ENCODE results near the gene LRRFIP1.

DNA sequence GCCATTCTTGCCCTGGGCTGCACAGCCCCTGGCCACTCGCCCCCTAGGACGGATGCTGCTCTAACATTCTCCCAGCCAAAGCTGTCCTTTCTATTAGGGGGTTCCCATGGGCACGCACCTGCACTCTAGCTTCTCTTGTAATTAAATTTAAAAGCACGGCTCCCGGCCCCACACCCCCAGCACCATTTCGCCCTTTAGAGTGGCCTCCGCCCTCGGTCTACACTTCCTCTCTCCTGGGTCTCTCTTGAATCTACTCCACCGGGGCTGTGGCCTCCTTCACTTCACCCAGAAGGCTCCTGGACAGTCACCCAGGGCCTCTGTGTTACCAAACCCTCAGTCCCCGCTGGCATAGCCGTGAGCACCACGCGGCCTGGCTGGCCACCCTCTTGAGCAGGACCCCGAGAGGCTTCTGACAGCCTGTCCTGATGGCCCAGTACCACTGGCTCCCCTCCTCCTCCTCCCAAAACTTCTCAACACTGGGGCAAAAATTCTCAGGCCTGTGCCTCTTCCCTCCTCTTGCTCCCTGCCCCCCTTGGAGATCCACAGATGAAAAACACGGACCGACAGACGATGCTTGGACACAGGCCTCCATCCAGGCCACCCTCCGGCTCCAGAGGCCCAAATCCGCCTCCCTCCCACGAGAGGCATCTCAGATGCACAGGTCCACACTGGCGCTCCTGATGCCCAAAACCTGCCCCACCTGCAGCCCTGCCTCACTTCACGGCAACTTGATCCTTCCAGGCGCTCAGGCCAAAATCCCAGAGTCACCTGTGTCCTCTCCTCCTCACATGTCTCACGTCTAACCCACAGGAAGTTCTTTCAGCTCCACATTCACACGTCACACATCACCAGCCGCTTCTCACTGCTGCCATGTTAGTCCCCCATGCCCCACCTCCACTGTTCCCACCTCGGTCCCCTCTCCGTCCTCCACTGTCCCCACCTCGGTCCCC, 29.9 kb upstream of the LRRFIP1 start:
- TF ChIP-seq SRF (IDR thresholded peaks at IDR 0.05; ENCODE audit: low read depth in 2 of 2, low read length in 2 of 2) (no peak), SIN3A (IDR thresholded peaks at IDR 0.05; ENCODE audit: low read depth, low read length) (no peak), BACH1 (IDR thresholded peaks at IDR 0.05; ENCODE audit: borderline replicate concordance) (no peak), SMARCA5 (IDR thresholded peaks at IDR 0.05) (no peak), JUND (IDR thresholded peaks at IDR 0.05; ENCODE audit: low read depth, low read length) (no peak), CEBPB (IDR thresholded peaks at IDR 0.05; ENCODE audit: borderline replicate concordance in 1 of 2, low read depth in 2 of 2, low read length in 2 of 2) (no peak), CREB1 (IDR thresholded peaks at IDR 0.05; ENCODE audit: low read depth) (no peak)
- TF ChIP-seq, protein P1, sequence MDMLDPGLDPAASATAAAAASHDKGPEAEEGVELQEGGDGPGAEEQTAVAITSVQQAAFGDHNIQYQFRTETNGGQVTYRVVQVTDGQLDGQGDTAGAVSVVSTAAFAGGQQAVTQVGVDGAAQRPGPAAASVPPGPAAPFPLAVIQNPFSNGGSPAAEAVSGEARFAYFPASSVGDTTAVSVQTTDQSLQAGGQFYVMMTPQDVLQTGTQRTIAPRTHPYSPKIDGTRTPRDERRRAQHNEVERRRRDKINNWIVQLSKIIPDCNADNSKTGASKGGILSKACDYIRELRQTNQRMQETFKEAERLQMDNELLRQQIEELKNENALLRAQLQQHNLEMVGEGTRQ (IDR thresholded peaks at IDR 0.05; ENCODE audit: borderline replicate concordance, low read depth, low read length), result no peak
- TF ChIP-seq, protein P2, sequence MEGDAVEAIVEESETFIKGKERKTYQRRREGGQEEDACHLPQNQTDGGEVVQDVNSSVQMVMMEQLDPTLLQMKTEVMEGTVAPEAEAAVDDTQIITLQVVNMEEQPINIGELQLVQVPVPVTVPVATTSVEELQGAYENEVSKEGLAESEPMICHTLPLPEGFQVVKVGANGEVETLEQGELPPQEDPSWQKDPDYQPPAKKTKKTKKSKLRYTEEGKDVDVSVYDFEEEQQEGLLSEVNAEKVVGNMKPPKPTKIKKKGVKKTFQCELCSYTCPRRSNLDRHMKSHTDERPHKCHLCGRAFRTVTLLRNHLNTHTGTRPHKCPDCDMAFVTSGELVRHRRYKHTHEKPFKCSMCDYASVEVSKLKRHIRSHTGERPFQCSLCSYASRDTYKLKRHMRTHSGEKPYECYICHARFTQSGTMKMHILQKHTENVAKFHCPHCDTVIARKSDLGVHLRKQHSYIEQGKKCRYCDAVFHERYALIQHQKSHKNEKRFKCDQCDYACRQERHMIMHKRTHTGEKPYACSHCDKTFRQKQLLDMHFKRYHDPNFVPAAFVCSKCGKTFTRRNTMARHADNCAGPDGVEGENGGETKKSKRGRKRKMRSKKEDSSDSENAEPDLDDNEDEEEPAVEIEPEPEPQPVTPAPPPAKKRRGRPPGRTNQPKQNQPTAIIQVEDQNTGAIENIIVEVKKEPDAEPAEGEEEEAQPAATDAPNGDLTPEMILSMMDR (IDR thresholded peaks at IDR 0.05 in 2 of 3, conservative IDR thresholded peaks at IDR 0.05 in 1 of 3; ENCODE audit: control insufficient read depth in 2 of 3, extremely low read depth in 1 of 3, insufficient read depth in 1 of 3, low read depth in 3 of 3, low read length in 3 of 3), result no peak
- TF ChIP-seq, protein P3, sequence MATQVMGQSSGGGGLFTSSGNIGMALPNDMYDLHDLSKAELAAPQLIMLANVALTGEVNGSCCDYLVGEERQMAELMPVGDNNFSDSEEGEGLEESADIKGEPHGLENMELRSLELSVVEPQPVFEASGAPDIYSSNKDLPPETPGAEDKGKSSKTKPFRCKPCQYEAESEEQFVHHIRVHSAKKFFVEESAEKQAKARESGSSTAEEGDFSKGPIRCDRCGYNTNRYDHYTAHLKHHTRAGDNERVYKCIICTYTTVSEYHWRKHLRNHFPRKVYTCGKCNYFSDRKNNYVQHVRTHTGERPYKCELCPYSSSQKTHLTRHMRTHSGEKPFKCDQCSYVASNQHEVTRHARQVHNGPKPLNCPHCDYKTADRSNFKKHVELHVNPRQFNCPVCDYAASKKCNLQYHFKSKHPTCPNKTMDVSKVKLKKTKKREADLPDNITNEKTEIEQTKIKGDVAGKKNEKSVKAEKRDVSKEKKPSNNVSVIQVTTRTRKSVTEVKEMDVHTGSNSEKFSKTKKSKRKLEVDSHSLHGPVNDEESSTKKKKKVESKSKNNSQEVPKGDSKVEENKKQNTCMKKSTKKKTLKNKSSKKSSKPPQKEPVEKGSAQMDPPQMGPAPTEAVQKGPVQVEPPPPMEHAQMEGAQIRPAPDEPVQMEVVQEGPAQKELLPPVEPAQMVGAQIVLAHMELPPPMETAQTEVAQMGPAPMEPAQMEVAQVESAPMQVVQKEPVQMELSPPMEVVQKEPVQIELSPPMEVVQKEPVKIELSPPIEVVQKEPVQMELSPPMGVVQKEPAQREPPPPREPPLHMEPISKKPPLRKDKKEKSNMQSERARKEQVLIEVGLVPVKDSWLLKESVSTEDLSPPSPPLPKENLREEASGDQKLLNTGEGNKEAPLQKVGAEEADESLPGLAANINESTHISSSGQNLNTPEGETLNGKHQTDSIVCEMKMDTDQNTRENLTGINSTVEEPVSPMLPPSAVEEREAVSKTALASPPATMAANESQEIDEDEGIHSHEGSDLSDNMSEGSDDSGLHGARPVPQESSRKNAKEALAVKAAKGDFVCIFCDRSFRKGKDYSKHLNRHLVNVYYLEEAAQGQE (IDR thresholded peaks at IDR 0.05; ENCODE audit: low read depth, low read length), result no peak

Measured in GM12878 (cell line).